HG03460 (cell line): ENCODE results near the gene WWC2.

ENCODE experiments used
- ATAC-seq: cut with Tn5 transposase; IDR thresholded peaks from one replicate; pipeline ENCODE4 v1.9.1; 2021; ENCODE audit not compliant: unreplicated experiment

The WWC2 gene

GRCh38 chr4:183348706-183349659 is 249.9 kb downstream of the WWC2 start:
- no peak for ATAC-seq

- no peak for ATAC-seq
Measured at GRCh38 chr4:183349673-183350072, 250.6 kb downstream of the WWC2 start.

GRCh38 chr4:183350317-183351071 is 251.4 kb downstream of the WWC2 start:
- no peak for ATAC-seq

- ATAC-seq = no peak
Measured at GRCh38 chr4:183352546-183352945, 253.5 kb downstream of the WWC2 start.

GRCh38 chr4:183353557-183353956 is 254.5 kb downstream of the WWC2 start:
- no peak for ATAC-seq

GRCh38 chr4:183354219-183354618 is 255.2 kb downstream of the WWC2 start:
- ATAC-seq = no peak

GRCh38 chr4:183355405-183355804 is 256.3 kb downstream of the WWC2 start:
- ATAC-seq = no peak

GRCh38 chr4:183356173-183356830 is 257.2 kb downstream of the WWC2 start:
- ATAC-seq = no peak

- ATAC-seq = no peak
Measured at GRCh38 chr4:183356931-183357675, 258.0 kb downstream of the WWC2 start.

- ATAC-seq = no peak
Measured at GRCh38 chr4:183358215-183358755, 259.2 kb downstream of the WWC2 start.

- ATAC-seq = no peak
Measured at GRCh38 chr4:183360161-183360919, 261.3 kb downstream of the WWC2 start.

- ATAC-seq = no peak
Measured at GRCh38 chr4:183362036-183362435, 263.0 kb downstream of the WWC2 start.

- no peak for ATAC-seq
Measured at GRCh38 chr4:183362916-183363542, 264.0 kb downstream of the WWC2 start.

- ATAC-seq = no peak
Measured at GRCh38 chr4:183364025-183364424, 265.0 kb downstream of the WWC2 start.

- ATAC-seq = no peak
Measured at GRCh38 chr4:183366206-183366835, 267.3 kb downstream of the WWC2 start.

- no peak for ATAC-seq
Measured at GRCh38 chr4:183369073-183369472, 270.0 kb downstream of the WWC2 start.
